Inflammatory macrophage (primary cell): Measurements from ENCODE around the gene C1orf122.

Experiments
- DNase-seq, 2 donors: peaks; one replicate each; pipeline ENCODE4 v3.0.0-alpha.2; 2020 to 2022

The C1orf122 gene

DNA sequence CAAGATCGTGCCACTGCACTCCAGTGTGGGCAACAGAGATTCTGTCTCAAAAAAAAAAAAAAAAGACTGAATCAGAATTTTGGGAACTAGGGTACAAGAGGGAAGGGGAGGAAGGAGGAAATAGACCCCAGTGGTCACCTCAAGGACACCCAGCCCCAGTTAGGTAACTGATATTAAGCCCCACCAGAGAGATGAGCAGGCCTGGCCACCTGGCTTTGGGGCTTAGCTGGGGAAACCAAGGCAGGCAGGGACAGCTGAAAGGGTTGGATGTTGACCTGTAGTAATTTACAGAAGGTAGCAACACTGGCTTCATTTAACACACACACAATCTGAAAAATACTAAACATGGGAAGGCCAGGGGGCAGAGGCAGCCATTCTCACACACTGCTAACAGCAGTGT lies 5.2 kb upstream of the C1orf122 start:
- no peak for DNase-seq

GRCh38 chr1:37807220-37807554 lies 403 bp upstream of the C1orf122 start:
- no peak for DNase-seq

GRCh38 chr1:37808369-37809319 lies 1.1 kb downstream of the C1orf122 start:
- peak; percentile 64 to 71 for DNase-seq

- DNase-seq, result peak; percentile 18 to 56
Observed at GRCh38 chr1:37809942-37810341, 2.4 kb downstream of the C1orf122 start.

GRCh38 chr1:37811027-37811655 lies 3.6 kb downstream of the C1orf122 start:
- peak; percentile 80 to 87 for DNase-seq

GRCh38 chr1:37813529-37814145 lies 6.0 kb downstream of the C1orf122 start:
- no peak for DNase-seq

DNA sequence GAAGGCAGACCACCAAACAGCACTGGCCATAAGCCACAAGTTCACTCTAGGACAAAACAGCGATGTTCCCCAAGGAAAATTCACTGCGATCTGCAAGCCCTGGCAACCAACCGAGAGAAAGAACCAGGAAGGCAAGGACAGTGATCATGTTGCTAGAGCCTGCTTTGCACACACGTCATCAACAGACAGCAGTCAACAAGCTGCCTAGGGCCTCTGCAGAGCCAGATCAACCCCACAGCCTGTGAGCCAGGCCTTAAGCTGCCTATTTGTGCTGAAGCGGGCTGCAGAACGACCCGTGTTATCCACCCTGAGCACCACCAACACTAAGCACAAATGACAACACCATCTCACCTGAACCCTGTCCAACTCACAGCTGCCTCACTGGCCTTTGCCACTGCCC lies 6.7 kb downstream of the C1orf122 start:
- no peak for DNase-seq

DNA sequence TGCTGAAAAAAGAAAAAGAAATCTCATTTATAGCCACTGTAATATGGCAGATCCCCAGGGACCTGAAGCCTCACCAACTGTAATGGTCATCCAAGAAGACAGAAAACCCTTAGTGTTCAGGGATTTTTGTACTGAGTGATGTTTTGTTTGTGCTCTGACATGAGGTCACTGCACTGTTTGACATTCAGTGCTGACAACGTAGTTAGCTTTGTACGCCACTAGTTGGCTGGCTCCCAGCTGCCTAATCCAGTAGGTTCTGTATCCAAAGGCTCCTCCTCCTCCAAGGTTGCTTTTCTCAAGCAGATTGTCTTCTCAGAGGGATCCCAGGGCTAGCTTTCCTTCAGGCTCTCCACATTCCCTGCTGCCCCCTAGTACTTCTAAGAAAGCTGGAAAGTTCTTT lies 9.9 kb downstream of the C1orf122 start:
- DNase-seq, result no peak

GRCh38 chr1:37821481-37821880 lies 13.9 kb downstream of the C1orf122 start:
- DNase-seq, result peak in 1 of 2 donors; percentile 47

DNA sequence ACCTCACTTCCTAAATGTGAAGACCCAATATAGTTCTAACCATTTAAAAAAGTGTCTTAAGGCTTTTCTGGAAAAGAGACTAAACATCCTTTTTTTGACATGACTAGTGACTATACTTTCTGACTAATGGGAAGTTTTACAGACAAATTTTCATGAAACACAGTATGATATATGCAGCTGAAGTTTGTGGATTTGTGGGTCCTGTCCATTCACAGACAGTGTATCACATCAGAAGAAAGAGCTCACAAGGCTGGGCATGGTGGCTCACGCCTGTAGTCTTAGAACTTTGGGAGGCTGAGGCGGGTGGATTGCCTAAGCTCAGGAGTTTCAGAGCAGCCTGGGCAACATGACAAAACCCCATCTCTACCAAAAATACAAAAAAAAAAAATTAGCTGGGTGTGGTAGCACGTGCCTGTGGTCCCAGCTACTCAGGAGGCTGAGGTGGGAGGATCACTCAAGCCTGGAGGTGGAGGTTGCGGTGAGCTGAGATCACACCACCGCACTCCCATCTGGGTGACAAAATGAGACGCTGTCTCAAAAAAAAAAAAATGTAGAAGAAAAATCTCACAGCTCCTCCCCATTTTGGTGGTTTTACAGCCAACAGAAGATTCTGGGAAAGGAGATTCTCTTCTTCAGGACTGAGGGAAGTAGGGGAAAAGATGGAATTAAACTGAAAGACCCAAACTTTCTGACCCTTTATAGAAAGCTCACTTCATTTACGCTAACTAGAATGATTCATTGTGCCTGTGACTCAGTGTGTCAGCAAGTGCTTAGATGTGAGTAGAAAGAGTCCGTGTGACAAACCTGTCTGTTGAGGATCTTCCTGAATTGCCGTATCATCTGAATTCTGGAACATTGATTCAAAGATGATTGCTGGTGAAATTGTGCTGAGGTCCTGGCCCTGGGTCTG lies 15.6 kb downstream of the C1orf122 start:
- peak; percentile 59 to 81 for DNase-seq

GRCh38 chr1:37824001-37824400 lies 16.4 kb downstream of the C1orf122 start:
- peak; percentile 22 to 43 for DNase-seq

GRCh38 chr1:37825506-37825905 lies 17.9 kb downstream of the C1orf122 start:
- peak; percentile 80 to 83 for DNase-seq

- DNase-seq, result no peak
Observed at GRCh38 chr1:37828410-37829074, 21.0 kb downstream of the C1orf122 start.

- no peak for DNase-seq
Observed at GRCh38 chr1:37831109-37831508, 23.5 kb downstream of the C1orf122 start.

DNA sequence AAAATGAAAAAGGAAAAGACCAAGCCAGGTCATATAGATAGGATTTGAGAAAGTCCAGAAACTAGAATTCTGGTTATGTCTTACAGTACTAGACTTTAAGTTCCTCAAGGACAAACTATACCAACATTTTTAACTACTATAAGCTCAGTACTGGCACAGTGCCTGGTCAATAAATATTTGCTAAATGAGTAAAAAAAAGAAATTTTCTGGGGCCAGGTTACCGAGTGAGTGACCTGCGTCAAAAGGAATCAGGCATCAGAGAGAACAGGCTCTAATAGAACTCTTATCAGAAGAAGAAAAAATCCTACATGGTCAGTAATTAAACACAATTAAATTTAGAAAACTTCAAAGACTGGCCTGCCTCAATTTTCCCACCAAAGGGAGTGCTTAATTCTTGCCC lies 24.2 kb downstream of the C1orf122 start:
- DNase-seq, result no peak

- DNase-seq, result no peak
Observed at GRCh38 chr1:37836788-37837187, 29.2 kb downstream of the C1orf122 start.

DNA sequence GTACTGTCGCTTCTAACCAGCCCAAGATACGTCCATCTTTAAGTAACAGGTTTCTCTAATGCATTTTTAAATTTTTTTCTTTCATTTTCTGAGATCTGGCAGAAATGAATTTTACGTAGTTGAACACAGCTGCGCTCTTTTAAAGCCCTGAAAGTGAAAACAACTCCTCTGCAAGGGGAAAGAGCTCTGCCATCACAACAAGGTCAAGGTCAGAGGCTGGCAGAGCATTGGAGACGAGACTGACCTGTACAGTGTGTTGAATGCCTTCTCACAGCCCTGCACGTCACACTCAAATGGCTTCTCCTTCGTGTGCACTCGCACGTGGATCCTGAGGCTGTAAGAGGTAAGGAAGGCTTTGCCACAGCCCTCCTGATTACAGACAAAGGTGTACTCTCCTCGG lies 32.1 kb downstream of the C1orf122 start:
- DNase-seq, result no peak

GRCh38 chr1:37840711-37841110 lies 33.1 kb downstream of the C1orf122 start:
- DNase-seq, result no peak

GRCh38 chr1:37841652-37842051 lies 34.1 kb downstream of the C1orf122 start:
- no peak for DNase-seq

DNA sequence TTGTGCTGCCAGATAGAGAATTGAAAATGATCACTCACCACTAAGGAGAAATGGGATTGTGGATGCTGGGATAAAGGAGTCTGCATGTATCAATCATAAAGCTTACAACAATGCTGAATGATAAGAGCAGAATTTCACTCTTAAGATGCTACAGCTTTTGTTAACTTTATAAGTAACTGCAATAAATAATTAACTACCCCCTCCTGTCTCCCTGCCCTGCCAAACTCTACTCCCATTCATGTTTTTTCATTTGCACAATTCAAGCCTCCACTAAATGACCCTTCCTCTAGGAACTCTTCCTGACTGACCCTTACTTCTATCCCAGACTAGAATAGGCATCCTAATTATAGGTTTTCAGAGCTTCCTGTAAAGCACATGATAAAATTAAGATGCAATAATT lies 36.9 kb downstream of the C1orf122 start:
- DNase-seq, result no peak

DNA sequence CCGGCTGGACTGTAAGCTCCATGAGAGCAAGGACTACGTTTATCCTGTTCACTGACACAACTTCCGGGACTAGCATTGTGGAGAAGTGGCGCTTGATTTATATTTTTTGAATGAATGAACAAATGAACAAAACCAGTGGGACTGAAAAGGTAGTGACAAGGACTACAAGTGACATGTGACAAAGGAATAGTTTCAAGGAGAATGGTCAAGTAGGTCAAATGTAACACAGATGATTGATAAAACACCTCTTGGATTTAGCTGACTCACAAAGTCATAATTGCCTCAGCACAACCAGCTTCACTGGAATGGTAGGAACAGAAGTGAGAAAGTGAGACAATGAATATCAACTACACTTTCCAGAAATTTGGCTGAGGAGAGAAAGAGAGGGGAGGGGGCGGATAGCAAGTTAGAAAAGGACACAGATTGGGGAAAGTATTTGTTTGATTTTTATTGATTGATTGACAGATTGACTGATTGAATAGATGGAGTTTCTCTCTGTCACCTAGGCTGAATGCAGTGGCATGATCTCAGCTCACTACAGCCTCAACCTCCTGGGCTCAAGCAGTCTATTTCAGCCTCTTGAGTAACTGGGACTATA lies 37.6 kb downstream of the C1orf122 start:
- DNase-seq, result peak in 1 of 2 donors; percentile 7

GRCh38 chr1:37845786-37846185 lies 38.2 kb downstream of the C1orf122 start:
- DNase-seq, result peak; percentile 81 to 95
